Erythroblast (primary cell): ENCODE data around the gene SKOR1.

ENCODE experiments used
- GATA1 ChIP-seq: IDR thresholded peaks from 2 replicates; pipeline ENCODE4 v1.6.1; 2011; ENCODE audit warnings: low read depth, mild to moderate bottlenecking, control low read depth, low read length, moderate library complexity
- POLR2A ChIP-seq: IDR thresholded peaks from 2 replicates; pipeline ENCODE4 v1.6.1; 2011; ENCODE audit warnings: mild to moderate bottlenecking, low read length

DNA sequence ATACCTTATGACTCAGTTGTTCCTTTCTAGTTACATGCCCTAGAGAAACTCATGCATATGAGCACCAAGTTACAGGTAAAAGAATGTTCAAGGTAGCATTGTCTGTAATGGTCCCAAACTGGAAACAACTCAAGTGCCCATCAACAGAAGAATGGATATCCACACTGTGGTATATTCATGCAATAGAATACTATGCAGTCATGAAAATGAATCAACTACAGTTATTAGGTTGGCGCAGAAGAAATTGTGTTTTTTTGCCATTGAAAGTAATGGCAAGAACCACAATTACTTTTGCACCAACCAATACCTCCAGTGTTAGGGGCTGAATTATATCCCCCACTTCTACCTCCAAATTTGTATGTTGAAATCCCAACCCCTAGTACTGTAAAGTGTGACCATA is 24.2 kb downstream of the SKOR1 start:
- TF ChIP-seq POLR2A (no peak), GATA1 (no peak)
